T47D (cell line): ENCODE data around the gene RFX4.
"Not testable (repeated sequence)": the region's sequence is repeated elsewhere in the genome, so short reads cannot be mapped to it uniquely, and the experiment has no call there.

Source experiments
- DNase-seq, 2 experiments: peaks; one replicate each; pipeline versions ENCODE4 v3.0.0 to v3.0.0-alpha.2; 2011 to 2012; ENCODE audit warnings: low read depth in 1 of 2, low spot score in 1 of 2
- JUND ChIP-seq: IDR thresholded peaks from 2 replicates; pipeline ENCODE4 v1.6.1; 2012; ENCODE audit warnings: low read depth
- in situ Hi-C: cut with HindIII; loops from 2 replicates; pipeline ENCODE4 v1.10.0; 2016; ENCODE audit warnings: low sequenced_read_pairs, low pct_unique_long_range_greater_than_20kb

Gene RFX4

GRCh38 chr12:106671840-106672239, 89.0 kb downstream of the RFX4 start:
- DNase-seq: no peak
- TF ChIP-seq JUND: no peak
- in situ Hi-C loops: no loop called here

DNA sequence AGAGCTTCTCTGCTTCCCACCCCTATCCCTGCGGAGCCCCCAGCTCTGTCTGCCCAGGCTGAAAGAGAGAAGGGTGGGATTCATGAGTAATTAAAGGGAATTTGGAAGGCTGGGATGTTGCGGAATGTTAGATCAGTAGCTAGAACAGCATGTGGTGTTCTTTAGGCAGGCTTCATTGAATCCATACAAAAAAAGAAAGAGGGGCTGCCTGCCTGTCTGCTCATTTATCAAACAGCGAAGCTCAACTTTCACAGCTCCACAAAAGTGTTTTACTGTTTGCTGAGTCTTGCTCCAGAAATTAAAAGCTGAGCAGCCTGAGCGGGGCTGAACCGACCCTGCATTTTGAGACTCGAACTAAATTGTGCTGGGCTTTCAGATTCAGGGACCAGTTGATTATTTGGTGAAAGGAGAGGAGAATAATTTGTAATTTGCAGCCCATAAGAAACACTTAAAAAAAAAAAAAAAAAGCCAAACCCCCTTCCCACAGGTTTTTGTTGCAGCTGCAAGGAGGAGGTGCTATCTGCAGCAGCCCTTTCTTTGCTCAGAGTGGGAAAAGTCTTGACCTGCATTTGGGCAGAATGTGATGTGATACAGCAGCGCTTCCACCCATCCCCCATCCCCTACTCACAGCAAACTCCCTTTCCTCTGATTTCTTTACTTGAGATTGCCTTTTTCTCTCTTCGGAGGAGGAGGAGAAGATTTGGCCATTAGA, 89.7 kb downstream of the RFX4 start:
- DNase-seq: no peak
- in situ Hi-C loops: no loop called here
- TF ChIP-seq JUND: no peak

GRCh38 chr12:106673141-106673540, 90.3 kb downstream of the RFX4 start:
- TF ChIP-seq JUND: no peak
- no peak for DNase-seq
- in situ Hi-C loops: no loop called here

- in situ Hi-C loops: no loop called here
- DNase-seq: no peak
- no peak for TF ChIP-seq JUND
Measured at GRCh38 chr12:106675651-106676435, 93.0 kb downstream of the RFX4 start.

GRCh38 chr12:106679574-106679973, 96.8 kb downstream of the RFX4 start:
- no peak for TF ChIP-seq JUND
- DNase-seq: no peak
- in situ Hi-C loops: no loop called here

DNA sequence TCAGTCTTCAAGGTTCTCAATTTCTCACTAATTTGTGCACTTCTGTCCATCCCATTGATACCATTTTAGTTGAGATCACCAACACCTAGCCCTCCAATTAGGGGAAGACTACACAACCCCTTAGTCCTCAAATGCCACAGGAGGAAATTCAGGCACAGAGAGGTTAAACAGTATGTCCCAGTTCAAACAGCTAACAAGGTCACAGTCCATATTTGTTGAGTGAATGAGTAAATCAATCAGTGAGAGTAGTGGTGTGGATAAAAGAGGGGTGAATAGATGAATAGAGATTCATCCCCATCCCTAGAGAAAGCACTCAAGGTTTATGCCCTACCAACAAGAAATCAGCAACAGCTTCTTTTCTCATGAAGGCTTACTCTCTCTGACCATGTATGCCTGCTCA, 97.5 kb downstream of the RFX4 start:
- TF ChIP-seq JUND: no peak
- in situ Hi-C loops: no loop called here
- no peak for DNase-seq

- in situ Hi-C loops: no loop called here
- no peak for TF ChIP-seq JUND
- no peak for DNase-seq
Measured at GRCh38 chr12:106681210-106681609, 98.4 kb downstream of the RFX4 start.

- peak in 1 of 2 experiments; percentile 61 for DNase-seq
- in situ Hi-C loops: no loop called here
- TF ChIP-seq JUND: no peak
Measured at GRCh38 chr12:106682594-106683234, 99.9 kb downstream of the RFX4 start.

GRCh38 chr12:106684497-106684896, 101.7 kb downstream of the RFX4 start:
- no peak for DNase-seq
- no peak for TF ChIP-seq JUND
- in situ Hi-C loops: no loop called here

GRCh38 chr12:106685381-106685780, 102.6 kb downstream of the RFX4 start:
- in situ Hi-C loops: no loop called here
- DNase-seq: no peak
- TF ChIP-seq JUND: no peak

GRCh38 chr12:106687672-106688071, 104.9 kb downstream of the RFX4 start:
- TF ChIP-seq JUND: no peak
- DNase-seq: no peak
- in situ Hi-C loops: no loop called here

- no peak for TF ChIP-seq JUND
- in situ Hi-C loops: no loop called here
- DNase-seq: no peak
Measured at GRCh38 chr12:106690569-106691305, 107.9 kb downstream of the RFX4 start.

GRCh38 chr12:106692033-106692432, 109.2 kb downstream of the RFX4 start:
- DNase-seq, in situ Hi-C loops: not testable (repeated sequence)
